Thoracic aorta (tissue), 2 donors: Measurements from ENCODE around the gene NCAPG. TPM values are rescaled to one million over a fixed set of nuclear protein-coding genes. Genes with fewer than 3 reads are reported as not detected.
"Not testable (repeated sequence)": the region's sequence is repeated elsewhere in the genome, so short reads cannot be mapped to it uniquely, and the experiment has no call there.

Source experiments
- ATAC-seq: fragments of 150-250 bp; one replicate; pipeline ENCODE4 v1.8.0; 2017; ENCODE audit warnings: low read depth; ENCODE audit not compliant: insufficient number of reproducible peaks, low FRiP score
- DNase-seq: peaks from one replicate; pipeline ENCODE4 v3.0.0-alpha.2; 2020; ENCODE audit warnings: low spot score
- H3K27ac ChIP-seq, 2 donors: fragments of 200-600 bp; sonication (generic); 1 replicate in 1 of 2; 2 replicates in 1 of 2; pipeline ENCODE4 v1.5.1; 2016; ENCODE audit warnings: mild to moderate bottlenecking in 2 of 2, moderate library complexity in 2 of 2
- H3K27me3 ChIP-seq: fragments of 200-600 bp; sonication (generic); replicated peaks from 2 replicates; pipeline ENCODE4 v1.6.0; 2016; ENCODE audit warnings: mild to moderate bottlenecking; ENCODE audit not compliant: insufficient read depth
- H3K36me3 ChIP-seq: fragments of 200-600 bp; sonication (generic); one replicate; pipeline ENCODE4 v1.5.1; 2016
- H3K4me1 ChIP-seq, 2 donors: fragments of 200-600 bp; sonication (generic); 1 replicate in 1 of 2; 2 replicates in 1 of 2; pipeline versions ENCODE4 v1.5.1 to v1.6.0; 2016; ENCODE audit warnings: low read depth in 2 of 2, mild to moderate bottlenecking in 1 of 2; ENCODE audit not compliant: control insufficient read depth in 1 of 2
- H3K4me3 ChIP-seq: fragments of 200-600 bp; sonication (generic); 2 replicates; pipeline ENCODE4 v1.5.1; 2016; ENCODE audit warnings: mild to moderate bottlenecking
- H3K9me3 ChIP-seq: fragments of 200-600 bp; sonication (generic); 2 replicates; pipeline ENCODE4 v1.5.1; 2016
- total RNA-seq, 2 donors: library from RNA; depleted of rRNA; stranded (reverse); fragments of >200 nt; gene quantifications; one replicate each; pipeline versions ENCODE4 v1.1.0 to v1.2.3, GENCODE V29; 2016
- TF ChIP-seq, protein P1 (sequence below): fragments of 200-600 bp; sonication (generic); IDR thresholded peaks from one replicate; pipeline ENCODE4 v1.5.1; 2019; ENCODE audit warnings: antibody characterized with exemption

Gene NCAPG
- total RNA-seq, 2 donors from 2014 or later = 0.63 TPM; not detected in 1

DNA sequence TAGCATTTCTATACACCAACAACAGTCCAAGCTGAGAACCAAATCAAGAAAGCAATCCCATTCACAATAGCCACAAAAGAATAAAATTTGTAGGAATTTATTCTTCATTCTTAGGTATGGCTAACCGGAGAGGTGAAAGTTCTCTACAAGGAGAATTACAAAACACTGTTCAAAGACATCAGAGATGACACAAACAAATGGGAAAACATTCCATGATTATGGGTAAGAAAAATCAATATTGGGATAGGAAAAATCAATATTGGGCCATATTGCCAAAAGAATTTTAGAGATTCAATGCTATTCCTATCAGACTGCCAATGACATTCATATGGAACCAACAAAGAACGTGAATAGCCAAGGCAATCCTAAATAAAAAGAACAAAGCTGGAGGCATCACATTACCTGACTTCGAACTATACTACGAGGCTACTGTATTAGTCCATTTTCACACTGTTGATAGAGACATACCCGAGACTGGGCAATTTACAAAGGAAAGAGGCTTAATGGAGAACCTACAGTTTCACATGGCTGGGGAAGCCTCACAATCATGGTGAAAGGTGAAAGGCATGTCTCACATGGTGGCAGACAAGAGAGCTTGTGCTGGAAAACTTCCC, 49.1 kb downstream of the NCAPG start:
- Histone ChIP-seq H3K4me1 (no peaks in the 10 kb centered on the region), H3K27ac (no peak overlapping the region), H3K9me3 (peaks cover 8% of the 10 kb centered on the region), H3K36me3 (no peaks in the 10 kb centered on the region), H3K27me3 (no peaks in the 10 kb centered on the region), H3K4me3 (no peak overlapping the region)
- ATAC-seq (no peak), DNase-seq (no peak)
- TF ChIP-seq, protein P1, sequence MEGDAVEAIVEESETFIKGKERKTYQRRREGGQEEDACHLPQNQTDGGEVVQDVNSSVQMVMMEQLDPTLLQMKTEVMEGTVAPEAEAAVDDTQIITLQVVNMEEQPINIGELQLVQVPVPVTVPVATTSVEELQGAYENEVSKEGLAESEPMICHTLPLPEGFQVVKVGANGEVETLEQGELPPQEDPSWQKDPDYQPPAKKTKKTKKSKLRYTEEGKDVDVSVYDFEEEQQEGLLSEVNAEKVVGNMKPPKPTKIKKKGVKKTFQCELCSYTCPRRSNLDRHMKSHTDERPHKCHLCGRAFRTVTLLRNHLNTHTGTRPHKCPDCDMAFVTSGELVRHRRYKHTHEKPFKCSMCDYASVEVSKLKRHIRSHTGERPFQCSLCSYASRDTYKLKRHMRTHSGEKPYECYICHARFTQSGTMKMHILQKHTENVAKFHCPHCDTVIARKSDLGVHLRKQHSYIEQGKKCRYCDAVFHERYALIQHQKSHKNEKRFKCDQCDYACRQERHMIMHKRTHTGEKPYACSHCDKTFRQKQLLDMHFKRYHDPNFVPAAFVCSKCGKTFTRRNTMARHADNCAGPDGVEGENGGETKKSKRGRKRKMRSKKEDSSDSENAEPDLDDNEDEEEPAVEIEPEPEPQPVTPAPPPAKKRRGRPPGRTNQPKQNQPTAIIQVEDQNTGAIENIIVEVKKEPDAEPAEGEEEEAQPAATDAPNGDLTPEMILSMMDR = no peak

DNA sequence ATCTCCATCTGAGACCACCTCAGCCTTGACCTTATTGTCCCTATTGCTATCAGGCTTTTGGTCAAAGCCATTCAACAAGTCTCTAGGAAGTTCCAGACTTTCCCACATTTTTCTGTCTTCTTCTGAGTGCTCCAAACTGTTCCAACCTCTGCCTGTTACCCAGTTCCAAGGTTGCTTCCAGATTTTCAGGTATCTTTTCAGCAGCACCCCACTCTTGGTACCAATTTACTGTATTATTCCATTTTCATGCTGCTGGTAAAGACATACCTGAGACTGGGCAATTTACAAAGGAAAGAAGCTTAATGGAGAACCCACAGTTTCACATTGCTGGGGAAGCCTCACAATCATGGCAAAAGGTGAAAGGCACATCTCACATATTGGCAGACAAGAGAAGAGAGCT, 51.1 kb downstream of the NCAPG start:
- ATAC-seq, H3K9me3 ChIP-seq, H3K36me3 ChIP-seq: not testable (repeated sequence)

DNA sequence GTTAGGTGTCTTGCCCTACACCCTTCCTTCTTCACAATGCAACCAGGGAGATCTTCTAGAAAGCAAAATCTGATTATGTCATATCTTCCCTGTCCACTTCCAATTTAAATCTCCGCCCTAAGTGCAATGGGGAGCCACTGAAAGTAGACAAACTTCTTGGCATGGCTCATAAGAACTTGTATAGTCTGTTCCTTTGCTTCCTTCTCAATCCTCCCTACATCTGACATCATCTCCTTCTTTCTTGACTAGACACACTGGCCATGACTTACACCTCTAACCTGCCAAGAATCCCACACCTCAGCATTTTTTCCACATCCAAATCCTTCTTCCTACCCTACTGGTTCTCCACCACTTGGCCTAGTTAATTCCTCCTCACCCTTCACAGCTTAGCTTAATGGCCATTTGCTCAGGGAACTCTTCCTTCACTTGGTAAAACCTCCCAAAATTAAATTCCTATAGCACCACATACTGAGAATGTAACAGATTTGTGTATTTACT, 55.1 kb downstream of the NCAPG start:
- TF ChIP-seq, protein P1 = no peak

More for the DNA sequence above, 51.1 kb downstream of the NCAPG start:
- DNase-seq, H3K4me3 ChIP-seq, H3K4me1 ChIP-seq, H3K27ac ChIP-seq, H3K27me3 ChIP-seq: not testable (repeated sequence)

DNA sequence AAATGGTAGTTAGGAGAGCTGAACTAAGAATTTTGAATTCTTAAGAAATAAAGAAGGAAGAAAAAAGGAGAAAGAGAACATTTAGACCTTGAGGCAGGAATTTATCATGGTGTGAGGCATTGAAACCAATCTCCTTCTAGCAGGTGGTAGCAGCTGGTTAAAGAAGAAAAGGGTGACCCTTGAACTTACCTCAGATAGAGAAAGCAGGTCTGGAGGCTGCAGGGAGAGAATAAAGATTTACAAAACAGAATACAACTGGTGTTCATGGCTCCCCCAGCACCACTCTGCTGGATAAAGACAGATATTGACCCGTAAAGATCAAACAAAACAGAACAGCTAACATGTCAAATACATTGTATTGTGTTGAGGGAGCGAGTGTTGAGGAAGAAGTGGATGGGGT, 56.0 kb downstream of the NCAPG start:
- no peaks in the 10 kb centered on the region for H3K27me3 ChIP-seq
- DNase-seq (no peak), ATAC-seq (no peak)
- peaks cover 6% of the 10 kb centered on the region for H3K9me3 ChIP-seq
- H3K27ac ChIP-seq = no peak overlapping the region
- no peak overlapping the region for H3K4me3 ChIP-seq
- H3K4me1 ChIP-seq = no peaks in the 10 kb centered on the region
- TF ChIP-seq, protein P1 = no peak
- no peaks in the 10 kb centered on the region for H3K36me3 ChIP-seq

More for the DNA sequence above, 55.1 kb downstream of the NCAPG start:
- no peak for ATAC-seq
- Histone ChIP-seq H3K27me3 (no peaks in the 10 kb centered on the region), H3K27ac (no peak overlapping the region), H3K4me1 (no peaks in the 10 kb centered on the region), H3K4me3 (no peak overlapping the region), H3K9me3 (peaks cover 8% of the 10 kb centered on the region), H3K36me3 (no peaks in the 10 kb centered on the region)
- no peak for DNase-seq

DNA sequence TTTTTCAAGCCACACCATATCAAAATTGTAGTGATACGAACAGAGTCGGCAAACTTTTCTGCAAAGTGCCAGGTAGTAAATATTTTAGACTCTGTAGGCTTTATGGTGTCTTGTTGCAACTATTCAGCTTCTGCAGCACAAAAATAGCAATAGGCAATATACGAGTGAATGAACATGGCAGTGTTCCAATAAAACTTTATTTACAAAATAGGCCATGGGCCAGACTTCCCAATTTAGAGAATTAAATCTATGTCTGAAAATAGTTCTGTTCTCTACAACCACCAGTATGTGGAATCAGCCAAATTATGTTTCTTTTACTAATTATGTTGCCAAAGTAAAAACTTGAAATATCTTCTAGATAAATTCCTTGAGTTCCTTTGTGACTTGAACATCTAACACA, 56.5 kb downstream of the NCAPG start:
- DNase-seq (no peak), ATAC-seq (no peak)
- H3K27ac ChIP-seq = no peak overlapping the region
- peaks cover 2% of the 10 kb centered on the region for H3K9me3 ChIP-seq
- no peaks in the 10 kb centered on the region for H3K27me3 ChIP-seq
- no peaks in the 10 kb centered on the region for H3K4me1 ChIP-seq
- no peak overlapping the region for H3K4me3 ChIP-seq
- TF ChIP-seq, protein P1 = no peak
- H3K36me3 ChIP-seq = no peaks in the 10 kb centered on the region

DNA sequence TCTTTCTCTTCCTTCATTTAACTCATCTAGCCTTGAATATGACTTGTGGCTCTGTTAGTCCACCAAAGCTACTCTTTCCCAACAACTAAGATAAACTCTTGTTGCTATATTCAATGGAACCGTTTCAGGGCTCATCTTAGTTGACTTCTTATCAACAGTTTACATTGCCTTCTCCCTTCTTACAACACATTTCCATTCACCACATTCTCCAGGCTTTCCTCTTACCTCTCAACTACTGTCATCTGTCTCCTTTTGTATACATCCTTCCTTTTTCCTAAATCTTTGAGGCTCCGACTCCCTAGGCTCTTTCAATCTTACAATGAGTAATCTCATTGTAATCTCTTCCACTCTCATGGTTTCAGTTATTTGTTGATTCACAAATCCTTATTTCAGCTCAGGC, 58.5 kb downstream of the NCAPG start:
- H3K27ac ChIP-seq = no peak overlapping the region
- ATAC-seq (no peak), DNase-seq (no peak)
- TF ChIP-seq, protein P1 = no peak
- no peaks in the 10 kb centered on the region for H3K9me3 ChIP-seq
- H3K27me3 ChIP-seq = no peaks in the 10 kb centered on the region
- no peaks in the 10 kb centered on the region for H3K36me3 ChIP-seq
- no peaks in the 10 kb centered on the region for H3K4me1 ChIP-seq
- H3K4me3 ChIP-seq = no peak overlapping the region
